ENCODE measurements around the gene SETD2. TPM values are rescaled to one million over a fixed set of nuclear protein-coding genes. Genes with fewer than 3 reads are reported as not detected.
A peak's percentile ranks its signal among the peaks of the same experiment; 100 is the strongest.

SETD2 gene
- total and polyA plus RNA-seq, 9 of the 15 experiments (the other 6 are each of a cell fraction or from before 2014, with no cell fraction given), result 8.2 to 44.0 (median 33.6) TPM

DNA sequence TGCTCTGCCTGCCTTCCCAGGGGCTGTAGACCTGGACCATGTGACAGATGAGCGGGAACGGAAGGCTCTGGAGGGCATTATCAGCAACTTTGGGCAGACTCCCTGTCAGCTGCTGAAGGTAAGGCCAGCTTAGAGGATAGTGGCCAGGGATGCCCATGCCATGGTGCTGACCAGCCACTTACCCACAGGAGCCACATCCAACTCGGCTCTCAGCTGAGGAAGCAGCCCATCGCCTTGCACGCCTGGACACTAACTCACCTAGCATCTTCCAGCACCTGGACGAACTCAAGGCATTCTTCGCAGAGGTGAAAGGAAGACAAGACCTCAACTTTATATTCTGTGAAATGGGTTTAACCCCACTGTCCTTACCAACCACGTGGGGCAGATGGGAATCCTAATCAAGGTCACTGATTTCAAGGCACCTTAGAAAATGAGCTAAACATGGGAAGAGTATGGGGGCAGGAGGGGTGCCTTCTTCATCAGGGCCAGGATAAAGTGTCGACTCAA lies 157.7 kb downstream of the SETD2 start (continued):
- TF ChIP-seq FOXM1 (IDR thresholded peaks at IDR 0.05; ENCODE audit: low read depth) (no peak), FOXM1 (CRISPR knock-in tag; IDR thresholded peaks at IDR 0.05; ENCODE audit: low read depth) (no peak), NRF1 (conservative IDR thresholded peaks at IDR 0.05 in 1 of 2, IDR thresholded peaks at IDR 0.05 in 1 of 2) (no peak), PHTF2 (CRISPR knock-in tag; IDR thresholded peaks at IDR 0.05) (no peak), RBM14 (IDR thresholded peaks at IDR 0.05; ENCODE audit: borderline replicate concordance, insufficient read depth, low read depth, low read length) (no peak), BDP1 (IDR thresholded peaks at IDR 0.05; ENCODE audit: insufficient read depth, insufficient read length) (no peak), KDM1A (IDR thresholded peaks at IDR 0.05) (peak; percentile 54 to 75), NCOA6 (IDR thresholded peaks at IDR 0.05) (no peak), STAT5A (IDR thresholded peaks at IDR 0.05; ENCODE audit: borderline replicate concordance, low read length) (no peak), EHMT2 (IDR thresholded peaks at IDR 0.05) (no peak), FOXP4 (CRISPR knock-in tag; IDR thresholded peaks at IDR 0.05; ENCODE audit: borderline replicate concordance) (no peak), HOXB6 (CRISPR knock-in tag; IDR thresholded peaks at IDR 0.05; ENCODE audit: borderline replicate concordance) (no peak), ZNF512 (tag; IDR thresholded peaks at IDR 0.05) (no peak), CBX1 (IDR thresholded peaks at IDR 0.05; ENCODE audit: low read depth) (peak; percentile 76; the same call in 1 of the 2 replicates), HDAC2 (IDR thresholded peaks at IDR 0.05) (peak; percentile 48; the same call in 1 of the 2 replicates), ZBTB17 (CRISPR knock-in tag; IDR thresholded peaks at IDR 0.05) (no peak), BACH1 (tag; IDR thresholded peaks at IDR 0.05) (no peak), CHD1 (IDR thresholded peaks at IDR 0.05; ENCODE audit: low read length) (no peak), CHD4 (IDR thresholded peaks at IDR 0.05; ENCODE audit: insufficient read depth, insufficient replicate concordance, low read depth, low read length, poor library complexity, severe bottlenecking) (peak; percentile 72)
- TF ChIP-seq, protein P1, sequence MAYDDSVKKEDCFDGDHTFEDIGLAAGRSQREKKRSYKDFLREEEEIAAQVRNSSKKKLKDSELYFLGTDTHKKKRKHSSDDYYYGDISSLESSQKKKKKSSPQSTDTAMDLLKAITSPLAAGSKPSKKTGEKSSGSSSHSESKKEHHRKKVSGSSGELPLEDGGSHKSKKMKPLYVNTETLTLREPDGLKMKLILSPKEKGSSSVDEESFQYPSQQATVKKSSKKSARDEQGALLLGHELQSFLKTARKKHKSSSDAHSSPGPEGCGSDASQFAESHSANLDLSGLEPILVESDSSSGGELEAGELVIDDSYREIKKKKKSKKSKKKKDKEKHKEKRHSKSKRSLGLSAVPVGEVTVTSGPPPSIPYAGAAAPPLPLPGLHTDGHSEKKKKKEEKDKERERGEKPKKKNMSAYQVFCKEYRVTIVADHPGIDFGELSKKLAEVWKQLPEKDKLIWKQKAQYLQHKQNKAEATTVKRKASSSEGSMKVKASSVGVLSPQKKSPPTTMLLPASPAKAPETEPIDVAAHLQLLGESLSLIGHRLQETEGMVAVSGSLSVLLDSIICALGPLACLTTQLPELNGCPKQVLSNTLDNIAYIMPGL (CRISPR knock-in tag; IDR thresholded peaks at IDR 0.05), result no peak
- TF ChIP-seq, protein P2, sequence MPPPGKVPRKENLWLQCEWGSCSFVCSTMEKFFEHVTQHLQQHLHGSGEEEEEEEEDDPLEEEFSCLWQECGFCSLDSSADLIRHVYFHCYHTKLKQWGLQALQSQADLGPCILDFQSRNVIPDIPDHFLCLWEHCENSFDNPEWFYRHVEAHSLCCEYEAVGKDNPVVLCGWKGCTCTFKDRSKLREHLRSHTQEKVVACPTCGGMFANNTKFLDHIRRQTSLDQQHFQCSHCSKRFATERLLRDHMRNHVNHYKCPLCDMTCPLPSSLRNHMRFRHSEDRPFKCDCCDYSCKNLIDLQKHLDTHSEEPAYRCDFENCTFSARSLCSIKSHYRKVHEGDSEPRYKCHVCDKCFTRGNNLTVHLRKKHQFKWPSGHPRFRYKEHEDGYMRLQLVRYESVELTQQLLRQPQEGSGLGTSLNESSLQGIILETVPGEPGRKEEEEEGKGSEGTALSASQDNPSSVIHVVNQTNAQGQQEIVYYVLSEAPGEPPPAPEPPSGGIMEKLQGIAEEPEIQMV (tag; conservative IDR thresholded peaks at IDR 0.05; ENCODE audit: low read depth), result no peak
- TF ChIP-seq, protein P3, sequence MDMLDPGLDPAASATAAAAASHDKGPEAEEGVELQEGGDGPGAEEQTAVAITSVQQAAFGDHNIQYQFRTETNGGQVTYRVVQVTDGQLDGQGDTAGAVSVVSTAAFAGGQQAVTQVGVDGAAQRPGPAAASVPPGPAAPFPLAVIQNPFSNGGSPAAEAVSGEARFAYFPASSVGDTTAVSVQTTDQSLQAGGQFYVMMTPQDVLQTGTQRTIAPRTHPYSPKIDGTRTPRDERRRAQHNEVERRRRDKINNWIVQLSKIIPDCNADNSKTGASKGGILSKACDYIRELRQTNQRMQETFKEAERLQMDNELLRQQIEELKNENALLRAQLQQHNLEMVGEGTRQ (CRISPR knock-in tag; IDR thresholded peaks at IDR 0.05), result no peak
